Endothelial cell of umbilical vein (primary cell): ENCODE data around the gene PPFIA2. TPM values are rescaled to one million over a fixed set of nuclear protein-coding genes. Genes with fewer than 3 reads are reported as not detected.

Experiments
- BruUV-seq: library from RNA; stranded (reverse); fragments of 400-500 nt; replicated peaks from 2 replicates; lab custom pipeline; 2021; lab: Mats Ljungman, UMichigan
- CTCF ChIA-PET: fragments of 300-600, 350-600 bp; sonication (Branson Sonifier 250); formaldehyde crosslinking; loops from one replicate; lab custom pipeline; 2021; ENCODE audit warnings: antibody characterized with exemption, inconsistent platforms; lab: Charles Lee
- POLR2A ChIA-PET: fragments of 300-600, 350-600 bp; sonication (Branson Sonifier 250); formaldehyde crosslinking; loops from one replicate; lab custom pipeline; 2021; ENCODE audit warnings: antibody characterized with exemption, inconsistent platforms; lab: Charles Lee
- DNase-seq: peaks from one replicate; pipeline ENCODE4 v3.0.0-alpha.2; 2011; ENCODE audit warnings: low read depth, low spot score
- FAIRE-seq: peaks from 2 replicates; lab custom pipeline; 2011; peaks lifted over from hg19 to GRCh38; lab: Jason Lieb, UNC
- H2AFZ ChIP-seq: 2 replicates; pipeline ENCODE4 v1.6.0; 2012; ENCODE audit warnings: low read depth, low read length, control low read depth, inconsistent platforms
- H3K27ac ChIP-seq: 2 replicates; pipeline ENCODE4 v1.5.1; 2011; ENCODE audit warnings: low read depth, mild to moderate bottlenecking, control low read depth, low read length, moderate library complexity; ENCODE audit not compliant: insufficient read depth
- H3K27me3 ChIP-seq, 2 experiments: 2 replicates each; pipeline versions ENCODE4 v1.6.0 to v1.6.1; 2011; ENCODE audit warnings: low read length in 2 of 2, mixed read lengths in 1 of 2; ENCODE audit not compliant: control insufficient read depth in 2 of 2, insufficient read depth in 2 of 2
- H3K36me3 ChIP-seq, 2 experiments: 2 replicates in 1 of 2; 3 replicates in 1 of 2; pipeline ENCODE4 v1.5.1; 2011; ENCODE audit warnings: low read length in 2 of 2, mild to moderate bottlenecking in 1 of 2, moderate library complexity in 1 of 2; ENCODE audit not compliant: control insufficient read depth in 2 of 2, insufficient read depth in 2 of 2; ENCODE audit errors: extremely low read depth in 1 of 2
- H3K4me1 ChIP-seq: 3 replicates; pipeline ENCODE4 v1.5.1; 2011; ENCODE audit warnings: mild to moderate bottlenecking, low read length; ENCODE audit not compliant: control insufficient read depth, insufficient read depth; ENCODE audit errors: extremely low read depth
- H3K4me2 ChIP-seq: 2 replicates; pipeline ENCODE4 v1.6.1; 2011; ENCODE audit warnings: low read length, control low read depth, mixed read lengths; ENCODE audit not compliant: insufficient read depth
- H3K4me3 ChIP-seq, 3 experiments: fragments of 200-600 bp in 1 of 3; sonication (generic), shearing (Covaris generic) in 1 of 3; replicated peaks in 1 of 3; 2 replicates each; pipeline ENCODE4 v1.5.1; 2011 to 2016; ENCODE audit warnings: control low read depth in 3 of 3, low read length in 3 of 3, mild to moderate bottlenecking in 2 of 3, inconsistent platforms in 1 of 3, low read depth in 1 of 3, moderate library complexity in 1 of 3; ENCODE audit not compliant: insufficient read depth in 1 of 3
- H3K79me2 ChIP-seq: 2 replicates; pipeline ENCODE4 v1.6.0; 2012; ENCODE audit warnings: low read length, inconsistent platforms; ENCODE audit not compliant: control insufficient read depth, insufficient read depth
- H3K9ac ChIP-seq: replicated peaks from 2 replicates; pipeline ENCODE3; 2011; ENCODE audit warnings: low read length, control low read depth; ENCODE audit not compliant: insufficient read depth; ENCODE audit errors: extremely low read depth
- H3K9me1 ChIP-seq: replicated peaks from 3 replicates; pipeline ENCODE4 v1.6.0; 2011; ENCODE audit warnings: mild to moderate bottlenecking, low read length; ENCODE audit not compliant: control insufficient read depth, insufficient read depth; ENCODE audit errors: extremely low read depth
- H3K9me3 ChIP-seq: replicated peaks from 2 replicates; pipeline ENCODE4 v1.5.1; 2012; ENCODE audit warnings: low read length, inconsistent platforms; ENCODE audit not compliant: control insufficient read depth, insufficient read depth
- H4K20me1 ChIP-seq: replicated peaks from 2 replicates; pipeline ENCODE3; 2011; ENCODE audit warnings: mild to moderate bottlenecking, low read length; ENCODE audit not compliant: control insufficient read depth, insufficient read depth; ENCODE audit errors: extremely low read depth
- CTCF ChIP-seq, 2 donors: IDR thresholded peaks; 1 replicate in 1 of 2; 2 replicates in 1 of 2; pipeline ENCODE4 v1.5.1; 2011; ENCODE audit warnings: low read length in 2 of 2, mild to moderate bottlenecking in 2 of 2, moderate library complexity in 2 of 2, control low read depth in 1 of 2, inconsistent platforms in 1 of 2, low read depth in 1 of 2; ENCODE audit not compliant: insufficient read depth in 1 of 2; ENCODE audit errors: extremely low read depth in 1 of 2
- EZH2 ChIP-seq: IDR thresholded peaks from 2 replicates; pipeline ENCODE4 v1.6.1; 2012; ENCODE audit warnings: borderline replicate concordance, low read depth, mild to moderate bottlenecking, moderate library complexity, low read length, inconsistent platforms; ENCODE audit not compliant: severe bottlenecking
- FOS ChIP-seq: IDR thresholded peaks from 2 replicates; pipeline ENCODE4 v1.6.1; 2011; ENCODE audit warnings: mild to moderate bottlenecking, low read length, moderate library complexity, borderline replicate concordance; ENCODE audit not compliant: insufficient read depth
- GATA2 ChIP-seq: IDR thresholded peaks from 2 replicates; pipeline ENCODE4 v1.7.0; 2011; ENCODE audit warnings: low read depth, mild to moderate bottlenecking, moderate library complexity, mixed read lengths, low read length; ENCODE audit not compliant: insufficient read length, insufficient read depth
- JUN ChIP-seq: IDR thresholded peaks from 2 replicates; pipeline ENCODE4 v1.6.1; 2011; ENCODE audit warnings: borderline replicate concordance, low read depth; ENCODE audit not compliant: insufficient read length, insufficient read depth
- MAX ChIP-seq: IDR thresholded peaks from 2 replicates; pipeline ENCODE4 v1.6.1; 2011; ENCODE audit not compliant: insufficient read depth, insufficient read length
- MYC ChIP-seq: IDR thresholded peaks from one replicate; pipeline ENCODE4 v1.6.1; 2011; ENCODE audit warnings: mild to moderate bottlenecking, low read depth, low read length
- POLR2A ChIP-seq: IDR thresholded peaks from 2 replicates; pipeline ENCODE4 v1.6.1; 2012; ENCODE audit warnings: low read depth, mild to moderate bottlenecking, control low read depth, low read length
- POLR2AphosphoS5 ChIP-seq: IDR thresholded peaks from 2 replicates; pipeline ENCODE4 v1.6.1; 2012; ENCODE audit warnings: low read depth, mild to moderate bottlenecking, control low read depth, low read length, moderate library complexity; ENCODE audit not compliant: insufficient read depth
- dilution Hi-C: fragments of 300-500 bp; cut with MboI; formaldehyde crosslinking; loops from one replicate; pipeline ENCODE4 v1.15.0; 2019; ENCODE audit warnings: low sequenced_read_pairs; ENCODE audit not compliant: extremely low pct_ligation_motif_present
- intact Hi-C: fragments of 100-400 bp; cut with micrococcal nuclease; formaldehyde crosslinking; loops from one replicate; pipeline ENCODE4 v1.10.0; 2022
- polyA plus RNA-seq, 4 experiments: library from polyadenylated mRNA; depleted of rRNA in 3 of 4; stranded (reverse) in 3 of 4; unstranded in 1 of 4; fragments of >200 nt; gene quantifications; 2 replicates each; pipeline versions ENCODE4 v1.2.1 to v1.2.3, GENCODE V29; 2011 to 2012; ENCODE audit warnings: missing spikeins in 1 of 4
- total RNA-seq: library from RNA; stranded (reverse); gene quantifications from 2 replicates; pipeline ENCODE4 v1.2.3, GENCODE V29; 2021

Gene PPFIA2
- total and polyA plus RNA-seq, 2 donors (not counting 3 experiments of a cell fraction or from before 2014, with no cell fraction given) = not detected

- Histone ChIP-seq H3K9me1 (no peaks in the 10 kb centered on the region), H3K4me2 (no peak overlapping the region), H3K36me3 (no peaks in the 10 kb centered on the region), H3K4me3 (no peak overlapping the region), H3K4me1 (no peaks in the 10 kb centered on the region), H2AFZ (no peak overlapping the region), H3K27ac (no peak overlapping the region), H3K9me3 (no peaks in the 10 kb centered on the region), H3K79me2 (no peaks in the 10 kb centered on the region), H4K20me1 (no peaks in the 10 kb centered on the region), H3K9ac (no peak overlapping the region), H3K27me3 (no peaks in the 10 kb centered on the region)
- CTCF ChIA-PET = no interaction called here
- dilution Hi-C loops = no loop called here
- BruUV-seq = no TSS peak
- no peak for DNase-seq
- FAIRE-seq = no peak
- POLR2A ChIA-PET = no interaction called here
- intact Hi-C loops = no loop called here
- TF ChIP-seq POLR2AphosphoS5 = no peak
- TF ChIP-seq JUN = no peak
- no peak for TF ChIP-seq POLR2A
- no peak for TF ChIP-seq FOS
- no peak for TF ChIP-seq MYC
- TF ChIP-seq GATA2 = no peak
- no peak for TF ChIP-seq EZH2
- no peak for TF ChIP-seq CTCF (IDR thresholded peaks at IDR 0.05; ENCODE audit: extremely low read depth in 1 of 2, insufficient read depth in 1 of 2, low read depth in 1 of 2, low read length in 2 of 2)
- no peak for TF ChIP-seq MAX
Observed at GRCh38 chr12:81303935-81304334, 455.2 kb downstream of the PPFIA2 start.
